Mesendoderm (in vitro differentiated cells): ENCODE data around the gene HSPB1.
"Not testable (repeated sequence)": the region's sequence is repeated elsewhere in the genome, so short reads cannot be mapped to it uniquely, and the experiment has no call there.

Experiments used
- DNase-seq: peaks from one replicate; pipeline ENCODE4 v3.0.0; 2013
- H2AK5ac ChIP-seq: 2 replicates; pipeline ENCODE4 v1.6.1; 2013; ENCODE audit warnings: low read length, inconsistent platforms
- H2BK120ac ChIP-seq: 2 replicates; pipeline ENCODE4 v1.6.1; 2013; ENCODE audit warnings: low read depth, mild to moderate bottlenecking, low read length, moderate library complexity, mixed read lengths
- H2BK15ac ChIP-seq: replicated peaks from 2 replicates; pipeline ENCODE4 v1.6.1; 2013; ENCODE audit warnings: low read depth, mild to moderate bottlenecking, moderate library complexity
- H2BK5ac ChIP-seq: 2 replicates; pipeline ENCODE4 v1.6.1; 2013; ENCODE audit warnings: low read length, inconsistent platforms
- H3K18ac ChIP-seq: 2 replicates; pipeline ENCODE4 v1.6.1; 2013; ENCODE audit warnings: mild to moderate bottlenecking, low read length, mixed read lengths
- H3K23ac ChIP-seq: one replicate; pipeline ENCODE4 v1.6.1; 2013; ENCODE audit warnings: low read length
- H3K27ac ChIP-seq: 2 replicates; pipeline ENCODE4 v1.5.1; 2013; ENCODE audit warnings: low read depth, mild to moderate bottlenecking, inconsistent platforms, low read length, moderate library complexity
- H3K27me3 ChIP-seq: 2 replicates; pipeline ENCODE4 v1.6.1; 2013; ENCODE audit warnings: low read length, control low read depth, mild to moderate bottlenecking, inconsistent platforms; ENCODE audit not compliant: insufficient read depth, poor library complexity
- H3K36me3 ChIP-seq: 2 replicates; pipeline ENCODE4 v1.6.1; 2013; ENCODE audit warnings: low read length, inconsistent platforms; ENCODE audit not compliant: control insufficient read depth, insufficient read depth
- H3K4ac ChIP-seq: one replicate; pipeline ENCODE4 v1.6.1; 2013; ENCODE audit warnings: low read depth, mild to moderate bottlenecking, low read length, moderate library complexity
- H3K4me1 ChIP-seq: 2 replicates; pipeline ENCODE4 v1.6.1; 2013; ENCODE audit warnings: low read depth, low read length, inconsistent platforms; ENCODE audit not compliant: control insufficient read depth
- H3K4me2 ChIP-seq: 2 replicates; pipeline ENCODE4 v1.6.1; 2013; ENCODE audit warnings: low read length
- H3K4me3 ChIP-seq: 2 replicates; pipeline ENCODE4 v1.5.1; 2013; ENCODE audit warnings: mild to moderate bottlenecking, low read length
- H3K56ac ChIP-seq: one replicate; pipeline ENCODE4 v1.6.1; 2013; ENCODE audit warnings: low read length
- H3K79me1 ChIP-seq: 2 replicates; pipeline ENCODE4 v1.6.1; 2013; ENCODE audit warnings: low read length, inconsistent platforms
- H3K79me2 ChIP-seq: 2 replicates; pipeline ENCODE4 v1.6.1; 2013; ENCODE audit warnings: mild to moderate bottlenecking, low read length; ENCODE audit not compliant: control insufficient read depth, insufficient read depth
- H3K9ac ChIP-seq: 2 replicates; pipeline ENCODE4 v1.6.1; 2013; ENCODE audit warnings: low read length, inconsistent platforms
- H4K5ac ChIP-seq: one replicate; pipeline ENCODE4 v1.6.1; 2013; ENCODE audit warnings: low read length
- H4K8ac ChIP-seq: one replicate; pipeline ENCODE4 v1.6.1; 2013; ENCODE audit warnings: low read depth, mild to moderate bottlenecking, control low read depth, low read length, moderate library complexity
- WGBS: extraction: QIAGEN DNeasy Blood & Tissue Kit; methylation state at CpG from one replicate; pipeline ENCODE4 v1.1.7; 2013; ENCODE audit warnings: low lambda C conversion rate, missing lambda C conversion rate; ENCODE audit not compliant: insufficient coverage; ENCODE audit errors: extremely low coverage; 5-methylcytosine and 5-hydroxymethylcytosine counted together

The HSPB1 gene

GRCh38 chr7:76282344-76283253 is 19.9 kb upstream of the HSPB1 start:
- no peaks in the 10 kb centered on the region for H3K79me1 ChIP-seq

GRCh38 chr7:76283254-76284159 is 19.0 kb upstream of the HSPB1 start:
- H3K4me1 ChIP-seq = no peaks in the 10 kb centered on the region
- no peak overlapping the region for H2AK5ac ChIP-seq
- no peak overlapping the region for H3K9ac ChIP-seq
- no peaks in the 10 kb centered on the region for H3K36me3 ChIP-seq
- H2BK15ac ChIP-seq = no peak overlapping the region
- H3K27ac ChIP-seq = no peak overlapping the region
- no peak overlapping the region for H2BK5ac ChIP-seq
- H3K23ac ChIP-seq = no peak overlapping the region
- no peak overlapping the region for H3K4me3 ChIP-seq
- peak overlapping the region; percentile 81 for H3K56ac ChIP-seq
- H3K4me2 ChIP-seq = peak overlapping the region; percentile 44
- no CpG with 5 or more reads among the region's 17 CpGs for WGBS
- no peak overlapping the region for H2BK120ac ChIP-seq
- H4K8ac ChIP-seq = no peak overlapping the region
- peaks cover 13% of the 10 kb centered on the region for H3K27me3 ChIP-seq
- H4K5ac ChIP-seq = no peak overlapping the region
- H3K79me1 ChIP-seq = no peaks in the 10 kb centered on the region
- H3K4ac ChIP-seq = no peak overlapping the region
- no peak for DNase-seq
- H3K18ac ChIP-seq = no peak overlapping the region
- no peaks in the 10 kb centered on the region for H3K79me2 ChIP-seq

More at GRCh38 chr7:76282344-76283253, 19.9 kb upstream of the HSPB1 start:
- no peak overlapping the region for H3K27ac ChIP-seq
- no peak overlapping the region for H4K8ac ChIP-seq
- H2BK15ac ChIP-seq = no peak overlapping the region
- H4K5ac ChIP-seq = no peak overlapping the region
- H3K4me1 ChIP-seq = no peaks in the 10 kb centered on the region
- no peak overlapping the region for H3K23ac ChIP-seq
- H3K4me3 ChIP-seq = peak overlapping the region; percentile 57
- no CpG with 5 or more reads among the region's 98 CpGs for WGBS
- H3K56ac ChIP-seq = peak overlapping the region; percentile 81
- peak overlapping the region; percentile 86 for H3K4me2 ChIP-seq
- H3K27me3 ChIP-seq = peaks cover 13% of the 10 kb centered on the region
- no peak overlapping the region for H3K4ac ChIP-seq
- H3K79me2 ChIP-seq = no peaks in the 10 kb centered on the region
- peak overlapping the region; percentile 86 for H3K18ac ChIP-seq
- H2BK5ac ChIP-seq = no peak overlapping the region
- H2BK120ac ChIP-seq = peak overlapping the region; percentile 40
- H3K9ac ChIP-seq = peak overlapping the region; percentile 70
- no peaks in the 10 kb centered on the region for H3K36me3 ChIP-seq
- DNase-seq = peak; percentile 59
- H2AK5ac ChIP-seq = no peak overlapping the region

DNA sequence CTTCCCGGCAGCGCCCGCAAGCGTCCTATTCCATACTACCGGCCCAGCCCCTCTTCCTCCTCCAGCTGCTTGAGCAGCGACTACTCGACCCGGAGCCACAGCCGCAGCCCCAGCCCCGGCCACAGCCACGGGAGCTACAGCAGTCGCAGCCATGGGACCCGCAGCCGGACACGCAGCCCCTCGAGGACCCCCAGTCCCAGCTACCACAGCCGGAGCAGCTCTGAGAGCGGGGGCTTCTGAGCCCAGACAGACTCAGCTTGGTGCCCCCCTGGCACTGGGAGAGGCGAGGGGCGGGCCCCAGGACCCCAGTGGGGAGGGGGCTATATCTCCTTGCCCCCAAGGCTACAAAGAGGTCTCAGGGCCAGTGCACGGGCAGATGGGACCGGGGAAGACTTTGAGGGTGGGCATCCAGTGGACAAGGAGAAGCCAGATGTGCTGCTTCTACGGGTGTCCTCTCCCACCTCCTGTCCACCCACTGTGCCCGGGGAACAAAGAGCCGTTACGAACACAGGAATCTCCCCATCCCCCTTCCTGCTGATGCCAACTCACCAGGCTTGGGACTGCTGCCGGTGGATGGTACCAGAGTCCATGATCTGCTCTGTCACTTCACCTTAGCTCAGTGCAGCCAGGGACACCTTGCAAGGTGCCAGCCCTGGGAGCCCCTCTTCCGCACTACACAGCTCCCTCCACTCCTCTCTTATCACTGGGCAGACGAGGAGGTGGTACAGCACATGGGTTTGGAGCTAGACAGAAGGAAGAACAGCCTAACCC is 16.7 kb upstream of the HSPB1 start:
- Histone ChIP-seq H3K4me3 (no peak overlapping the region), H3K23ac (no peak overlapping the region), H3K4me1 (no peaks in the 10 kb centered on the region), H3K27ac (no peak overlapping the region), H4K8ac (no peak overlapping the region), H3K4me2 (no peak overlapping the region), H3K79me2 (no peaks in the 10 kb centered on the region), H4K5ac (no peak overlapping the region), H3K79me1 (no peaks in the 10 kb centered on the region), H2BK120ac (no peak overlapping the region), H3K4ac (no peak overlapping the region), H3K56ac (no peak overlapping the region), H3K18ac (no peak overlapping the region), H2BK15ac (no peak overlapping the region), H3K9ac (no peak overlapping the region), H3K36me3 (no peaks in the 10 kb centered on the region), H3K27me3 (peaks cover 7% of the 10 kb centered on the region), H2BK5ac (no peak overlapping the region), H2AK5ac (no peak overlapping the region)
- WGBS = no CpG with 5 or more reads among the region's 29 CpGs
- no peak for DNase-seq

DNA sequence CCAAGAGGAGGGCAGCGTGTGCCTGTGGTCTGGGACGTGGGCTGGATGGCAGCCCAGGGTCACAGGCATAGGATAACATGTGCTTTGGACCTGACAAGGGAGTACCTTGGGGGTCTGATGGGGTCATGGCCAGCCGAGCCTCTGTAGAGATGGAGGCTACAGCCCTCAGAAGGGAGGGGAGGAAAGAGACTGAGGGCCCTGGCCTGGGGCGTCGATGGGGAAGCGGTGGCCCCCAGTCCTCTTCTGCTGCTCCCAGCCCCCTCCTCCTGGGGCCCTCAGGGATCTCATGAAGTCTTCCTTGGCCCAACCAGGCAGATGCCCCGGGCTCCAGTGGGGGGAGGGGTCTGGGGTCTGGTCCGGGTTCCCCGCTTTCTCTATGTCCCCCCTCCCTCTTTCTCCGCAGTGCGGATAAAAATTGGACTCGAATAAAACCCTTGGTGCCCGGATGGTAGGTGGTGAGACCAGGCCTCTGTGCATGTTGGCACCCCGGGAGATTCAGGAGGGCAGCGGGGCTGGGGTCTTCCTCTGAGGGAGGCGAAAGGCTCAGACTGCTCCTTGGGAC is 15.6 kb upstream of the HSPB1 start:
- H2BK15ac ChIP-seq = no peak overlapping the region
- no peak overlapping the region for H4K5ac ChIP-seq
- H3K4me1 ChIP-seq = no peaks in the 10 kb centered on the region
- no peak overlapping the region for H3K27ac ChIP-seq
- no CpG with 5 or more reads among the region's 16 CpGs for WGBS
- no peak overlapping the region for H2AK5ac ChIP-seq
- no peaks in the 10 kb centered on the region for H3K79me2 ChIP-seq
- DNase-seq = no peak
- no peaks in the 10 kb centered on the region for H3K79me1 ChIP-seq
- H3K4me3 ChIP-seq = no peak overlapping the region
- H3K4me2 ChIP-seq = no peak overlapping the region
- no peak overlapping the region for H2BK120ac ChIP-seq
- H3K4ac ChIP-seq = no peak overlapping the region
- H3K56ac ChIP-seq = no peak overlapping the region
- no peak overlapping the region for H4K8ac ChIP-seq
- no peak overlapping the region for H3K18ac ChIP-seq
- H3K23ac ChIP-seq = no peak overlapping the region
- no peaks in the 10 kb centered on the region for H3K36me3 ChIP-seq
- no peak overlapping the region for H3K9ac ChIP-seq
- peaks cover 4% of the 10 kb centered on the region for H3K27me3 ChIP-seq
- H2BK5ac ChIP-seq = no peak overlapping the region

DNA sequence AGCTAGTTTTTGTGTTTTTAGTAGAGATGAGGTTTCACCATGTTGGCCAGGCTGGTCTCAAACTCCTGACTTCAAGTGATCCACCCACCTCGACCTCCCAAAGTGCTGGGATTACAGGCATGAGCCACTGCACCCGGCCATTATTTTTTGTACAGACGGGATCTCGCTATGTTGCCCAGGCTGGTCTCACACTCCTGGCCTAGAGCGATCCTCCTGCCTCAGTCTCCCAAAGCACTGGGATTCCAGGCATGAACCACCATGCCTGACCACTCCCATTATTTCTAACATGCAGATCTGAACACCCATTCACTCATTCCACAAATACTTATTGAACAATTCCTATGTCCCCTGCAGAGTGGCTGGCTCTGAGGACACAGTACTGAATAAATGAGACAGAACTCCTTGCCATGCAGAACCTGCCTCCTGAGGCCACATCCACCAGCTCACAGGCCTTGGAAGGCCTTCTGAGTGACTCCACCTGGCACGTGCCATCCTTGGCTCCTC is 11.6 kb upstream of the HSPB1 start:
- Histone ChIP-seq H2BK5ac (peak overlapping the region; percentile 35), H3K56ac (peak overlapping the region; percentile 78), H3K18ac (peak overlapping the region; percentile 6), H2AK5ac (peak overlapping the region; percentile 14), H3K9ac (peak overlapping the region; percentile 22), H3K27ac (peak overlapping the region; percentile 22)
- H2BK15ac ChIP-seq, H3K23ac ChIP-seq, H4K5ac ChIP-seq, DNase-seq, H3K4me3 ChIP-seq, H3K79me2 ChIP-seq, H3K4me2 ChIP-seq, H2BK120ac ChIP-seq, H3K4ac ChIP-seq, H3K4me1 ChIP-seq, H3K79me1 ChIP-seq, H4K8ac ChIP-seq, H3K36me3 ChIP-seq, H3K27me3 ChIP-seq: not testable (repeated sequence)
- WGBS = no CpG with 5 or more reads among the region's 6 CpGs
